Glomerular visceral epithelial cell (primary cell): ENCODE results near the gene ALCAM.
A peak's percentile ranks its signal among the peaks of the same experiment; 100 is the strongest.

Experiments used
- DNase-seq: peaks from one replicate; pipeline ENCODE4 v3.0.0-alpha.2; 2016; ENCODE audit errors: extremely low spot score

The ALCAM gene

DNA sequence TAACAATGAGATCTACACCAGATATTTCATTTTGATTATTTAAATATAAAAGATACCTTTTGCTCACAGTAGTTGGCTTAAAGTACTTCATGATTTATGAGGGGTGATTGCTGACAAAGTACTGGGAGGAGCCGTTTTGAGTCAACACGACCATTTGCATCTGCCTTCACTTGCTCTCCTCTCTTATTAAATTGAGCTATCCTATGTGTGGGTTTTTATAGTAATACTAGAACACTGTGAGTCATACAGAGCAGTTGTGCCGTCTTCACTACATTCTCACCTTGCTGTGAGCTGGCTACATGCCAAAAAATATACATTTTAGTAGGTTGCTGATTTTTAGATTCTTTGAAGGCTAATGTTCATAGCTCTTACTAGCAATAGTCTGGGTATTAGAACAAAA lies 161.2 kb downstream of the ALCAM start:
- DNase-seq: peak; percentile 42

DNA sequence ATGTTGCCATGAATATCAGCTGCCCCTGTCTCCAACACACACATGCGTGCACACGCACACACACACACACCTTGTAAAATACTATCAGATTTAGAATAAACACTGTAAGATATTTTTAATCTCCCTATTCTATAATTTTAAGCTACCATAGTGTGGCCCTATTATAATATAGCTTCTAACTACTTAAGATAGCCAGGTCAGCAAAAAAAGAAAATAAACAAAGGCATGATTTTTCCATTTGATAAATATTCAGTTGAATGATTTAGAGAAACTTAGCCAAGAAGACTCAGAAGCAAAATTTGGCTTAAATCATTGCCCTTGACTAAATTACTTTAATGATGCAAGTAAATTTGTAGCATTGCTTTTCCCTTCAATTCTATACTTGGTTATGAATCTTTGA lies 162.2 kb downstream of the ALCAM start:
- no peak for DNase-seq

DNA sequence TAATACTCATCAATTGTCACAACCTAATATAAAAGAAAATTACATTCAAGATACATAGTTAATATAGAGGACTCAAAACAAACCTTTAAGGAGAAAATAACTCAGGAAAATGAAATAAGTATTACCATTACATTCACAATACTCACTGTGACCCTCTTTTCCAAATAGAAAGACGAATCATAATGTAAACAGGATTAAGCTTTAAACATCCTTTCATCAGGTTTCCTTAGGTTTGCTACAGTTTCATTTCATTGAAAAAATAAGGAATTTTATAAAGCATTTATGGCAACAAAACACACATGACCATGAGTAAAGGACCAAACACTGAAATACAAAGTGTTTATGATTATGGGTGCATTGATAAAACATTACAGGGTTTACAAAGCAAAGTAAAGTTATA lies 162.7 kb downstream of the ALCAM start:
- no peak for DNase-seq

DNA sequence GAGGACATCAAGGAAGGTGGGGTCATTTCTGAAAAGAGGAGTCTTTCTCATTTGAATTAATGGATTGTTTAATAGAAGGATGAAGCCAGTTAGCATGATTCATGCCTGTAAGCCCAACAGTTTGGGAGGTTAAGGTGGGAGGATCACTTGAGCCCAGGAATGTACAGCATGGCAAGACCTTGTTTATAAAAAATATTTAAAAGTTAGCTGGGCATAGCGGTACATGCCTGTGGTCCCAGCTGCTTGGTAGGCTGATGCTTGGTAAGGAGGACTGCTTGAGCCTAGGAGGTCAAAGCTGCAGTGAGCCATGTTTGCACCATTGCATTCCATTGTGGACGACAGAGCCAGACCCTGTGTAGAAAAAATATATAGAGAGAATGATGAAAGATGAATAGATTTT lies 165.5 kb downstream of the ALCAM start:
- no peak for DNase-seq

DNA sequence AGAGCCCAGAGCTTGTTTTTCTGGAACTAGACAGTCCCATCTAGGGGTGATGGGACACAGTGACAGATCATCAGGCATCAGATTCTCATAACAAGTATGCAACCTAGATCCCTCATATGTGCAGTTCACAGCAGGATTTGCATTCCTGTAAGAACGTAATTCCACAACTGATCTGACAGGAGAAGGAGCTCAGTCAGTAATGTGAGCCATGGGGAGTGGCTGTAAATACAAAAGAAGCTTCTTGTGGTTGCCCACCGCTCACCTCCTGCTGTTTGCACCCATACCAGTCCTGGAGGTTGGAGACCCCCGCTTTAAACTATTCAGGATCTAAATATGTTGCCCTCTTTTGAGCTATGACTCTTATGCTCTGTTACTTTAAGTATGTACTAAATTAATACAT lies 167.3 kb downstream of the ALCAM start:
- DNase-seq: no peak

DNA sequence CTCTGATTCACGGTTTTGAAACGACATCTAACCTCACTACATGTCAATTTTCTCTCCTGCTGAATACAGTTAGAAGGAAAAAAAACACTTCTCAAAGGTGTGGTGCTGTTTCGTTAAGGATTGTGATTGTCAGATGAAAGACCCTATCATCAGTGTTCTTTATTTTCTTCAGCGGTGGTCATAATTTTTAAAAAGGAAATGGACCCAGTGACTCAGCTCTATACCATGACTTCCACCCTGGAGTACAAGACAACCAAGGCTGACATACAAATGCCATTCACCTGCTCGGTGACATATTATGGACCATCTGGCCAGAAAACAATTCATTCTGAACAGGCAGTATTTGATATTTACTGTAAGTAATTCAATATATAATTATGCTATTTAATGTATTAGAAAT lies 167.8 kb downstream of the ALCAM start:
- no peak for DNase-seq

DNA sequence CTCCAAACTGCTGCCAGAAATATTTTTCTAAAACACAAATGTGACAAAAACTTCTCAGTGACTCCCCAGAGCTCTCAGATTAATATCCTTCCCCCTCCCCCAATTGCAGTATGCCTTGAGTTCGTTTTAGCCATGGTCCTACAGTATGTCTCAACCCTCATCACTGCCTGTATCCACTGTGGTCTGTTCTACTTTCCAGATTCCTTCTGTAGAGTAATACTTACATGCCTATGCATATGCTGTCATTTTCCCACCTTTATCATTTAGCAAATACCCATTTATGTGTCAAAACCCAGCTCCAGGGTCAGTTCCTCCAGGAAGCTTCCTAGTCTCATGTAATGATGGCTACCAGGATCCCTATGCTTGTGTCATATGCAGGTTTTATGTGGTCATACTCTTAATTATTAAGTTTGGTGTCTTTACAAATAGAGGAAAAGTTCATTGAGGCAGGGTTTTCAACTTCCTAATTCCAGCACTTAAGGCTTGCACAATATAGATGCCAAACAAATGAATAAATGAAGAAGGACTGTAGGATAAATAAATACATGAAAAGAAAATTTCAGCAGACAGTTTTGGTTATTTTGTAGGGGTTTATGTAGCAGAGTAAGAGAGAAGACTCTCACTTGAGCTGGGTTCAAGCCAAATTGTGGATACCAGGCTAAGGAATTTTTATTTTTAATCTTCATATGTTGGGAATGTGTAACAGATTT lies 170.8 kb downstream of the ALCAM start:
- DNase-seq: no peak

DNA sequence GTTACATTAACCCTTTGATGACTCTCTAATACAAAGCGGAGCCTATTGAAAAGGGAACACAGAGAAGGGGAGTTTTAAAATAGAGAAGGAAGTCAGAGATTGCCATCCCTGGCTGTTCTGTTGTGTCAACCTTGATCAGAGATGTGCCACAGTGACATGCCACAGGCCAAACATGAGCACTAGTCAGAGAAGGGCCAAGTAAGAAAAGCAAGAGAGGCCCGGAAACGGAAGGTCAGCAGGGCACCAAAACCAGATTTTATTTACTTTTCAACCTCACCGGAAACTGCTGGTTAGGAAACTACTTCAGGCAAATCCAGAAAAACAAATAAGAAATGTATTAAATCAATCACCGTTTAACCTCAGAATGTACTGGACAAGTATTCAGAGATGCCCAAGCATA lies 171.8 kb downstream of the ALCAM start:
- DNase-seq: no peak

DNA sequence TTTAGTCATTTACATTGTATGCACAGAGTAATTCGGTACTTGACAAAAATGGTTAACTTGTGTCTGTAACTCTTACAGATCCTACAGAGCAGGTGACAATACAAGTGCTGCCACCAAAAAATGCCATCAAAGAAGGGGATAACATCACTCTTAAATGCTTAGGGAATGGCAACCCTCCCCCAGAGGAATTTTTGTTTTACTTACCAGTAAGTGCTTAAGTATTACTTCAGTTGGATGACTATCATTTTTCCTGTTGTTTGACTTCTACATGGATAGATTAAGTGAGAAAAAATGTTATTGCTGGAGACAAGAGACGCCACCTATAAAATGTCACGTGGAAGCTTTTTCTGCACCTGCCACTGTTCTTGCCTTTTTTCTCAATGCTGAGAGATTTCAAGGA lies 173.2 kb downstream of the ALCAM start:
- DNase-seq: no peak

DNA sequence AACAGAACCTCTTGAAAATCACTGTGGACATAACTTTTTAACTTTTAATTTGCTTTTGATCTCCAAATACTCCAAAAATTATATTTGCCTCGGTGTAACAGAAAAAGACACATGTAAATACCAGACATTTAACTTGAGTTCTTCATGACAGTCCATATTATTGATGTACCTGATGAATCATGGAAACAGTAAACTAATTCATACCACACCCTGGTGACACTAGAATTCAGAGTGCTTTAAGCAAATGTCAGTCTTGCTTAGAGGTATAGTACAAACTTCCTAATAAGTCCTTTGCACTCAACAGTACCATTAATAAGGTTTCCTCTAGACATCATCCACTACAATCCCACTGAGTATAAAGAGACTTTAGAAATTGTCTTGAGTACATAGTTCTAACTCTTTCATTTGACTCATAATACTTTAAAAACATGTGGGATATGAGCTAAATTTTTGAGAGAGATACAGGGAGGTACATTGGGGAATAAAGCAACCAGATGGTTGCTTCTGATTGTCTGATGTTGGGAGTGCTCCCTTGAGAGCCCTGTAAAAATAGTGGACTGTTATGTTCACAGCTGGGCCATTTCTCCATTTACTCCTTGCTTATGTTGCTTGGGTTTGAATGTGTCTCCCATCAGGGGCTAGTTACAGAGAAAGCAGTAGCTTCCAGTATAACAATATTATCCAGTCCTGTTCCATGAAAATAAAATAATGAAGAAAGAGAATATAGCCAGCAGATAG lies 175.7 kb downstream of the ALCAM start:
- DNase-seq: no peak

DNA sequence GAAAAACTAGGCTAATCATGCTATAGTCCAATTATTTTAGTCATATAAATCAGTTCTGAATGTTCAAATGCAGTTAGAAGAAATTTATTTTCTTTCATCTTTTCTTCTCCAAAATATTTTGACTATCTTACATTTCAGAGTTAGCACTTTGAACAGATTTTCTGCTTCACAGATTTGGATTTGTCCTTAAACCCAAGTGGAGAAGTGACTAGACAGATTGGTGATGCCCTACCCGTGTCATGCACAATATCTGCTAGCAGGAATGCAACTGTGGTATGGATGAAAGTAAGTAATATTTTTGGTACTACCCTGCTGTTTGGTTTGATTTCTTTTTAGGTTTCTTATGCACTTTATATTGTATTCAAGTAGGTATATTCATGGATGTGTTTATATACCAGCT lies 178.3 kb downstream of the ALCAM start:
- no peak for DNase-seq

DNA sequence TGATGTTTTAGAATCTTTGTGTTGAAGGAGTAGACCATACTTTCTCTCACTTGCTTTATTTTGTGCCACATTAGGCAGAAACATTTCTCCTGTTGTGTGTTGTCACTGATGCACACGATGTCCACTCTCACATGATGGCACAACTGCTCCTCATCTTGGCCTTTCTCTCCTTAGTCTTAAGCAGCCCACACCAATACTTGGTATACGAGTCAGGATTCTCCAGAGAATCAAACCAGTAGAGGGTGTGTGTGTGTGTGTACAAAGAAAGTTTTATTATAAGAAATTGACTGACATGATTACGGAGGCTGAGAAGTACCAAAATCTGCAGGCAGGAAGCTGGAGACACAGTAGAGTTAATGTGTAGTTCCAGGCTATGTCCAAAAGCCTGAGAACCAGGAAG lies 187.1 kb downstream of the ALCAM start:
- no peak for DNase-seq

DNA sequence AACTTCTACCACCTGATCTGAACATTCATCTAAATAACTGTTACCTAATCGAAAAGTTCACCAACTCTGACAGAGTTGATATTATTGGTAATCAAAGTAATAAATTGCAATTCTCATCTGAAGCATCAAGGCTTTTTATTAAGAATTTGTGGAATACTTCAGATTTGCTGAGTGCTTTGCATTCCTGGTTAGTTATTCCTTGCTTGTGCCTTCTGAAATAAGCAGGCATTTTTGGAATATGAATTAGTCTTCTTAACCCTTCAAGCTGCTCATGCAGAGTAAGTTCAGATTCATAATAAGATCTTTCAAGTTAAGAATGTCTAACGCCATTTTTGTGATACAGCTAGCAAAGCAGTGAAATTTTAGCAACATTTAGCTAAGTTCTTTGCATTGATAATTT lies 188.5 kb downstream of the ALCAM start:
- no peak for DNase-seq

DNA sequence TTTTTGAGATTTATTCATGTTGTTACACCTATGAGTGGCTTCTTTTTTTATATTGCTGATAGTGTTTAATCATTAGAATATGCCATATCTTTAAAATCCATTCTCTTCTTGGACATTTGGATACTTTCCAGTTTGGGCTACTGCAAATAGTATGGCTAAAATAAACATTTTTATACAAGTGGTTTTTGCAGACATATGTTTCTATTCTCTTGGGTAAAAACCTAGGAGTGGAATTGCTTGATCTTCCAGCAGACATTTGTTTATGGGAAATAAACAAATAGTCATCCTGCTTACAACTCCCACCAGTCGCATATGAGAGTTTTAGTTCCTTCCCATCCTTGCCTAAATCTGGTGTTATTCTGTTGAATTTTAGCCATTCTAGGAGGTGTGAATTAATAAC lies 193.1 kb downstream of the ALCAM start:
- DNase-seq: no peak

DNA sequence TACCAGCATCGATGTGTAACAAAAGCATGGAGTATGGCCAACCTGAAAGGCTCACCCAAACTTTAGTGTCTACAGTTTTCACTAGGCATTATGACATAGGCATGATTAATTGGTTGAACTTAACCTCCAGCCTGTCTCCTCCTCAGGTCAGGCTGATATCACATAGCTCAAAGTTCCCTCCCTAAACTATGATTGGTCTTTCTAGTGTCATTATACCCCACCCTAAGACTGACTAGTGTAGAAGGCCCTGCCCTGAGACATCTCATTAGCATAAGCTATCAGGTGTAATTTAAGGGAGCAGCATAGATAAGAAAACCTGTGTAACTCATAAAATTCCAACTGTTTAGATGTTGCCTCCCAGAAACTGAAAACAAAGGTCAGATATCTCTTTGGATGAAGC lies 195.2 kb downstream of the ALCAM start:
- no peak for DNase-seq

DNA sequence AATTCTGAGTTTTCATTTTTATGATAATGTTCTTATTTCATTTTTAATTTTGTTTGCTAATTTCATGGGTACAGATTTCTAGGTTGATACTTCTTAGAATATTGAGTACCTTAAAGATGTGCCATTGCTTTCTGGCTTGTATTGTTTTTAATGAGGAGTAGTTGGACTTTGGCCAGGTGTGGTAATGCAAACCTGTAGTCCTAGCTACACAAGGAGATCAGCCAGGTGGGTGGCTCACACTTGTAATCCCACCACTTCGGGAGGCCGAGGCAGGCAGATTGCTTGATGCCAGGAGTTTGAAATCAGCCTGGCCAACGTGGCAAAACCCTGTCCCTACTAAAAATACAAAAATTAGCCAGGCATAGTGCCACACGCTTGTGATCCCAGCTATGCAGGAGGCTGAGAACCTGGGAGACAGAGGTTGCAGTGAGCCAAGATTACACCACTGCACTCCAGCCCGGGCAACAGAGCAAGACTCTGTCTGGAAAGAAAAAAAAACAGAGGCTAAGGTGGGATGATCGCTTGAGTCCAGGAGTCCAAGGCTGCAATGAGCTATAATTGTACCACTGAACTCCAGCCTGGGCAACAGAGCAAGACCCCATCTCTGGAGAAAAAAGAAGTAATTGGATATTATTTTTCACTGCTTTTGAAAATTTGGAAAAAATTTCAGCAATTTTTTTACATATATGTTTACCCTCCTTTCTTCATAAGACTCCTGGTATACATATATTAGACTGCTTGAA lies 198.0 kb downstream of the ALCAM start:
- no peak for DNase-seq

DNA sequence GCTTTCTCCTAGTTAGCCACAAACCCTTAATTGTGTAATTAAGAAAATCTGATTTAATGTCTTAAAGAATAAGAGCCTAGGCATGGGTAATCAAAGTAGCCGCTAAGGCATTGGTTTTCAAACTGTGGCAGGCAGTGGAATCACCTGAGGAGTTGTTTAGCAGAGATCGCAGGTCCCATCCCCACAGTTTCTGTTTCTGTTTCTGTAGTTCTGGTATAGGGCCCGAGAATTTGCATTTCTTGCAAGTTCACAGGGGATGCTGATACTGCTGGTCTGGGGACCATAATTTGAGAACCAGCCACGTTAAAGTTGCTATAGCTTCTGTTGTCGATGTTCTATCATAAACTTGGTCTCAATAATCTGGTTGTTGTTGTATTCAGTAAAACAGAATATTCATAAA lies 204.3 kb downstream of the ALCAM start:
- DNase-seq: no peak

DNA sequence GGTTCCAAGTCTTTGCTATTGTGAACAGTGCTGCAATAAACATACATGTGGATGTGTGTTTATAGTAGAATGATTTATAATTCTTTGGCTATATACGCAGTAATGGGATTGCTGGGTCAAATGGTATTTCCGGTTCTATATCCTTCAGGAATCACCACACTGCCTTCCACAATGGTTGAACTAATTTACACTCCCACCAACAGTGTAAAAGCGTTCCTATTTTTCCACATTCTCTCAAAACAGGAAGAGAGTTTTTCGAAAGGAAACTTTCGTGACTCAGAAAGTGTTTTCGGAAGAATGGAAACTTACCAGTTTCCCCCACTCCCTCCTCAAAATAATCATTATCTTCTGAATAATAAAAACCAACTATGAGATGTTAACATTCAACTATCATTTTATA lies 205.8 kb downstream of the ALCAM start:
- DNase-seq: no peak

DNA sequence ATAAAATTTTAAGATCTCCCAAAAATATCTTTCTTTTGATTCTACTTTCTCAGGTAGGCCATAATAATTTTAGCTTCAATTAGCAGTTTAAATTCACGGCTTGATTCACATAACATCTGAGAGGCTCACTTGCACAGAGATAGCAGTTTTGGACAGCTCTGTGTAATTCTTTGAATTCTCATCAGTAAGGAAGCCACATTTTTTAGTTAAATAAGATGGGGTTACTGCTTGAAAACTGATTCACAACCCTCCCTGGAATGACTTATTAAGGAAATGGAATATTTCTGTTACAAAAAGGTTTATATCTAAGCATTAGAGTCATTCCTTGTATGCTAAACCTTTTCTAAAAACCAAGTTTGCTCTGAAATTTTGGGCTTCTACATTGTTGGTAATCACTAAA lies 212.7 kb downstream of the ALCAM start:
- no peak for DNase-seq

DNA sequence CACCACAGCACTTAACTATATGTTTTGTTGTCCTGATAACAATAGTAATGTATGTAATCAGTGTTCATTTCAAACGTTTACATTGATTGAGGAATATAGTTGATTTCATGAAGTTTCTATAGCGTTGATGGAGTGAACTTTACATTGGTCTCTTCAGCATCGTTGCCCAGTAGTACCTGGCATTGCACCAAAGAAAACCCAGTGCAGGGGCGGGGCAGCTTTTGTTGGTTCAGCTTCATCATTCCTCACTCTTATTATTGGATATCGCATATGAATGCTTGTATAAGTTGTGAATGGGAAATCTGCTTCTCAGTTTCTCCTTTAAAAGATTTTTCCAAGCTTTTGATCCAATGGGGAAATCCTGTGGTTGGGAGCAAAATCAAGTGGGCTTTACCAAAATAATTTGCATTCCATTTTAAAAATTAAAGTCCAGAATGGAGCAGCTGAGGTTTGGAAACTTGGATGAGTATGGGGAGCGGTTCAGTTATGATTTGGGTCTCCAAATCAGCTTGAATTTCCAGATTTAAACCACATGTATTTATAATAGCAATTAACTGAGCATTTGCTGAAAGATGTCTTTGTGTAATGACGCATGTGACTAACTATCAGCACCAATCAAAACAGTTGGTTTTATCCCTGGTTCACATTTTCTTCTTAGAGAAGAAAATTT lies 213.7 kb downstream of the ALCAM start:
- no peak for DNase-seq

DNA sequence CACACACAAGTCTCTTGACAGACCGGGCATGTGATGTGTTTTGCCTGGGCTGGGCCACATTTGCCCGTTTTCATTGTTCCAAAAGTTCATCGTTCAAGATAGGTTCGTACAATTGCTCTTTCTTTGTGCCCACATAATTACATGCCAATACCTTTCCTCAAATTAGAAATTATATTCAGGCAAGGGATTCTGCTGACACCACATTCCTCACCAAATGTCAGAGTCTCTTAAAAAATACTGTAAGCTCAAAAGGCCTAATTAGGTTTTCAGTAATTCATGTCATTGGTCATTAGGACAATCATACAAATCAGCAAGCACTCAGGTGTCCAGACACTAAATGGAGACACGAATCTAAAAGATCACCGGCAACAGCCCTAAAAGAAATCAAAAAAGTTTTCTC lies 215.3 kb downstream of the ALCAM start:
- DNase-seq: no peak

DNA sequence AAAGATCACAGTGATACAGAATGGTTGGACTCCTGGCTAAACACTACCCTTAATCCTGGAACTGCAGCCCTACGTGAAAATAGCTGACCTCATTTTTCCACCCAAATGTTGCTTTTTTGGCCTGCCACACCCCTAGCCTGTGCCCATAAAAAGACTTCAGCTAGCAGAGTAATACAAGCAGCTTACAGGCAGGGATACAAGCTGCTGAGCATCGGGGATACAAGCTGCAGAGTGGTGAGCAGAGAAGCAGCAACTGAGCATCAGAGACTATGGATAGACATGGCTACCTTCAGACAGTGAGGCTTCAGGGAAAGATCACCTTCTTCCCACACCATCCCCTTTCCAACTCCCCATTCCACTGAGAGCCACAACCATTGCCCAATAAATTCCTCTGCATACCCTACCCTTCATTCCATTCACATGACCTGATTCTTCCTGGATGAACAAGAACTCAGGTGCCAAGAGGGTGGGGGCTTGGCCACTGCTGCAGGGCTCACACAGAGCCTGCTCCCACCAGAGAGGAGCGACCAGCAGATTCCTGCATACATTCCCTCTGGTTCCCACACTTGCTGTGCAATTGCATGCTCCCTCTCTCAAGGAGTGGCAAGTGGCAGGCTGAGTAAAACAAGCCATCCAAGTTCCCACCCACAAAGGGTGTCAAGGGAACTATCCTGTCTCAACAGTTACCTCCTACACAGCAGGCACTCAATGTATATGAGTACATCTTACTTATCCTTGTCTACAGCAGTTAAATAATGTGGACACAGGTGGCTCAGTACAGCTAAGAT lies 217.5 kb downstream of the ALCAM start:
- peak; percentile 29 for DNase-seq
